KMS-11 (cell line): ENCODE results near the gene SLC25A20.

ENCODE experiments used
- H2AFZ ChIP-seq: fragments of 200-600 bp; sonication (generic); 2 replicates; pipeline ENCODE4 v1.6.1; 2016; ENCODE audit warnings: antibody characterized with exemption, mixed run types, low read depth
- H3K27ac ChIP-seq: fragments of 200-600 bp; sonication (generic); 2 replicates; pipeline ENCODE4 v1.6.1; 2016; ENCODE audit warnings: mild to moderate bottlenecking, mixed run types
- H3K27me3 ChIP-seq: fragments of 200-600 bp; sonication (generic); 2 replicates; pipeline ENCODE4 v1.6.1; 2017; ENCODE audit warnings: mild to moderate bottlenecking, low read depth, mixed run types, moderate library complexity; ENCODE audit not compliant: insufficient read depth
- H3K36me3 ChIP-seq: fragments of 200-600 bp; sonication (generic); 2 replicates; pipeline ENCODE4 v1.6.1; 2017; ENCODE audit warnings: mild to moderate bottlenecking, mixed run types; ENCODE audit not compliant: insufficient read depth
- H3K4me1 ChIP-seq: fragments of 200-600 bp; sonication (generic); 2 replicates; pipeline ENCODE4 v1.6.1; 2016; ENCODE audit warnings: mild to moderate bottlenecking, low read depth, mixed run types; ENCODE audit not compliant: poor library complexity, severe bottlenecking
- H3K4me2 ChIP-seq: fragments of 200-600 bp; sonication (generic); 2 replicates; pipeline ENCODE4 v1.7.0; 2016; ENCODE audit warnings: mild to moderate bottlenecking, mixed run types
- H3K4me3 ChIP-seq: fragments of 200-600 bp; sonication (generic); IDR thresholded peaks from 2 replicates; pipeline ENCODE4 v1.6.1; 2017; ENCODE audit warnings: low read depth, low read length, mixed read lengths; ENCODE audit not compliant: insufficient read depth
- H3K79me2 ChIP-seq: fragments of 200-600 bp; sonication (generic); 2 replicates; pipeline ENCODE4 v1.6.1; 2016; ENCODE audit warnings: low read depth, mixed run types; ENCODE audit not compliant: insufficient read depth
- H3K9ac ChIP-seq: fragments of 200-600 bp; sonication (generic); 2 replicates; pipeline ENCODE4 v1.6.1; 2016; ENCODE audit warnings: mild to moderate bottlenecking, mixed run types
- H4K20me1 ChIP-seq: fragments of 200-600 bp; sonication (generic); 2 replicates; pipeline ENCODE4 v1.6.1; 2016; ENCODE audit warnings: mild to moderate bottlenecking, mixed run types; ENCODE audit not compliant: insufficient read depth
- TF ChIP-seq, protein P1 (sequence below): fragments of 200-600 bp; sonication (generic); conservative IDR thresholded peaks from 2 replicates; pipeline ENCODE4 v1.6.1; 2017; ENCODE audit warnings: low read depth, mild to moderate bottlenecking, antibody characterized with exemption, low read length, moderate library complexity, mixed read lengths

SLC25A20 gene

DNA sequence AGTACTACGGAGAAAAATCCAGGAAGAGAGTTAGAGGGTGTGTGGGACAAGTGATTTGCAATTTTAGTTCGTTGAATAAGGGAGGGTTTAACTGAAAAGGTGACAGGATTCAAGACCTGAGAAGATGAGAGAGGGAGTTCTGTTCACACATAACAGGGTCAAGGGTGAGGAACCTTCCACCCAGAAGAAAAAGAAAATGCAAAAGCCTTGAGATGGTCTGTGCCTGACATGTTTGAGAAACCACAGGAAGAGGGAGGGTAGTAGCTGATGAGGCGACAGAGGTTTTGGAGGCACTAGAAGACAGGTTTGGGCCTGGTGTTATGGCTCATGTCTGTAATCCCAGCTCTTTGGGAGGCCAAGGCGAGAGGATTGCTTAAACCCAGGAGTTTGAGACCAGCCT, 591 bp upstream of the SLC25A20 start:
- Histone ChIP-seq H4K20me1 (no peaks in the 10 kb centered on the region), H3K4me2 (peak overlapping the region; percentile 50; the same call in 1 of the 2 replicates), H3K9ac (no peak overlapping the region), H3K27me3 (no peaks in the 10 kb centered on the region), H3K4me3 (no peak overlapping the region), H3K36me3 (no peaks in the 10 kb centered on the region), H3K27ac (peak overlapping the region; percentile 25), H3K4me1 (peaks cover 34% of the 10 kb centered on the region), H2AFZ (peak overlapping the region; percentile 63), H3K79me2 (peaks cover 9% of the 10 kb centered on the region)
- TF ChIP-seq, protein P1, sequence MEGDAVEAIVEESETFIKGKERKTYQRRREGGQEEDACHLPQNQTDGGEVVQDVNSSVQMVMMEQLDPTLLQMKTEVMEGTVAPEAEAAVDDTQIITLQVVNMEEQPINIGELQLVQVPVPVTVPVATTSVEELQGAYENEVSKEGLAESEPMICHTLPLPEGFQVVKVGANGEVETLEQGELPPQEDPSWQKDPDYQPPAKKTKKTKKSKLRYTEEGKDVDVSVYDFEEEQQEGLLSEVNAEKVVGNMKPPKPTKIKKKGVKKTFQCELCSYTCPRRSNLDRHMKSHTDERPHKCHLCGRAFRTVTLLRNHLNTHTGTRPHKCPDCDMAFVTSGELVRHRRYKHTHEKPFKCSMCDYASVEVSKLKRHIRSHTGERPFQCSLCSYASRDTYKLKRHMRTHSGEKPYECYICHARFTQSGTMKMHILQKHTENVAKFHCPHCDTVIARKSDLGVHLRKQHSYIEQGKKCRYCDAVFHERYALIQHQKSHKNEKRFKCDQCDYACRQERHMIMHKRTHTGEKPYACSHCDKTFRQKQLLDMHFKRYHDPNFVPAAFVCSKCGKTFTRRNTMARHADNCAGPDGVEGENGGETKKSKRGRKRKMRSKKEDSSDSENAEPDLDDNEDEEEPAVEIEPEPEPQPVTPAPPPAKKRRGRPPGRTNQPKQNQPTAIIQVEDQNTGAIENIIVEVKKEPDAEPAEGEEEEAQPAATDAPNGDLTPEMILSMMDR, result no peak

- peak overlapping the region; percentile 63; the same call in 1 of the 2 replicates for H2AFZ ChIP-seq
- no peaks in the 10 kb centered on the region for H3K36me3 ChIP-seq
- H3K9ac ChIP-seq, result peak overlapping the region; percentile 17; the same call in 1 of the 2 replicates
- peak overlapping the region; percentile 44 for H3K4me2 ChIP-seq
- no peaks in the 10 kb centered on the region for H3K27me3 ChIP-seq
- H3K79me2 ChIP-seq, result peaks cover 9% of the 10 kb centered on the region
- peak overlapping the region; percentile 49 for H3K27ac ChIP-seq
- H3K4me1 ChIP-seq, result peaks cover 34% of the 10 kb centered on the region
- no peaks in the 10 kb centered on the region for H4K20me1 ChIP-seq
- no peak overlapping the region for H3K4me3 ChIP-seq
- TF ChIP-seq, protein P1, result no peak
These were observed 964 bp downstream of the SLC25A20 start for GRCh38 chr3:48897460-48898376.

DNA sequence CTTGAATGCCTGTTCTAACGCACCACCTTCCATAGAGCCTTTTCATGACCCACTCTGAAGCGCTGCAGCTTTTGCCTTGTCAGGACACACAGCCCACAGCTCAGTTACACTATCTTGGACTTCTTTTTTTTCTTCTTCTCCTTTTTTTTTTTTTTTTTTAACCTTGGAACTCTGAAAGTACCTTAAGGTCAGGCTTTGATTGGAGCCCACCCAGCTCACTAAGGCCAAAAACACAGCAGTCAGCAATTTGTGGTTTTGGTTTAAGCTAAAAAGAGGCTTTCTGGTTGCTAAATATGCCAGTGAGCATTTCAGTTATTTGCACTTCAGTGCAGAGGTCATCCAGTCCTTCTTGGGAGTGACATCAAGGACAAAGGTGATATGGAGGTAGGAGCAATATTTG, 1.7 kb downstream of the SLC25A20 start:
- Histone ChIP-seq H3K27me3 (no peaks in the 10 kb centered on the region), H3K4me2 (peak overlapping the region; percentile 44)
- TF ChIP-seq, protein P1, result no peak

DNA sequence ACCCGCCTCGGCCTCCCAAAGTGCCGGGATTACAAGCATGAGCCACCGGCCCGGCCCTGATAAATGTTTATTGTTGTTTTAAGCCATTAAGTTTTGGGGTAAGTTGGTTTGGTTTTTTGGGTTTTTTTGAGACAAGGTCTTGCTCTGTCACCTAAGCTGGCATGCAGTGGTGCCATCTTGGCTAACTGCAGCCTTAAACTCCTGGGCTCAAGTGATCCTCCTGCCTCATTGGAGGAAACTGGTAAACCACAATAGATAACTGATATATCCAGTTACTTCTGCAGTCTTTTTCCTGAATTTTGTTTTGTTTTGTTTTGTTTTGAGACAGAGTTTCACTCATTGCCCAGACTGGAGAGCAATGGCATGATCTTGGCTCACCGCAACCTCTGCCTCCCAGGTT, 4.2 kb downstream of the SLC25A20 start:
- Histone ChIP-seq H3K27ac (no peak overlapping the region), H4K20me1 (no peaks in the 10 kb centered on the region), H3K27me3 (no peaks in the 10 kb centered on the region), H3K4me2 (no peak overlapping the region), H3K4me3 (no peak overlapping the region), H3K9ac (no peak overlapping the region), H3K79me2 (peaks cover 9% of the 10 kb centered on the region), H2AFZ (no peak overlapping the region), H3K4me1 (peaks cover 32% of the 10 kb centered on the region), H3K36me3 (no peaks in the 10 kb centered on the region; the same call in 1 of the 2 replicates)
- TF ChIP-seq, protein P1, result no peak

More for the DNA sequence above, 1.7 kb downstream of the SLC25A20 start:
- Histone ChIP-seq H3K9ac (no peak overlapping the region), H3K27ac (peak overlapping the region; percentile 62), H3K4me1 (peaks cover 34% of the 10 kb centered on the region), H4K20me1 (no peaks in the 10 kb centered on the region), H3K4me3 (no peak overlapping the region), H3K79me2 (peaks cover 9% of the 10 kb centered on the region), H2AFZ (no peak overlapping the region), H3K36me3 (no peaks in the 10 kb centered on the region; the same call in 1 of the 2 replicates)
